ENCODE measurements around the gene LTO1.

The LTO1 gene

GRCh38 chr11:69656536-69657455, 18.4 kb downstream of the LTO1 start:
- DNase-seq: no peak

GRCh38 chr11:69655479-69656428, 19.4 kb downstream of the LTO1 start:
- DNase-seq: no peak

GRCh38 chr11:69654660-69655478, 20.3 kb downstream of the LTO1 start:
- DNase-seq: no peak

GRCh38 chr11:69654001-69654659, 21.0 kb downstream of the LTO1 start:
- DNase-seq: no peak

GRCh38 chr11:69653406-69653960, 21.7 kb downstream of the LTO1 start:
- no peak for DNase-seq

- DNase-seq: no peak
These were observed 22.2 kb downstream of the LTO1 start for GRCh38 chr11:69652999-69653398.

- DNase-seq: no peak
These were observed 23.1 kb downstream of the LTO1 start for GRCh38 chr11:69651834-69652620.

GRCh38 chr11:69650832-69651344, 24.3 kb downstream of the LTO1 start:
- DNase-seq: no peak

GRCh38 chr11:69650081-69650831, 24.9 kb downstream of the LTO1 start:
- DNase-seq: no peak

GRCh38 chr11:69649576-69649900, 25.6 kb downstream of the LTO1 start:
- no peak for DNase-seq

- DNase-seq: no peak
These were observed 26.2 kb downstream of the LTO1 start for GRCh38 chr11:69648679-69649575.

GRCh38 chr11:69647761-69648497, 27.2 kb downstream of the LTO1 start:
- no peak for DNase-seq

GRCh38 chr11:69647390-69647748, 27.8 kb downstream of the LTO1 start:
- no peak for DNase-seq

- no peak for DNase-seq
These were observed 28.4 kb downstream of the LTO1 start for GRCh38 chr11:69646493-69647389.

- DNase-seq: no peak
These were observed 29.2 kb downstream of the LTO1 start for GRCh38 chr11:69645801-69646492.

GRCh38 chr11:69644962-69645675, 30.0 kb downstream of the LTO1 start:
- DNase-seq: no peak

Measured in bone marrow (tissue), 2 donors.